ENCODE measurements around the gene CUX1. TPM values are rescaled to one million over a fixed set of nuclear protein-coding genes. Genes with fewer than 3 reads are reported as not detected.
A peak's percentile ranks its signal among the peaks of the same experiment; 100 is the strongest.

Gene CUX1
- total RNA-seq, 4 donors from 2014 or later, result 58.2 to 295 (median 76.9) TPM

GRCh38 chr7:101878938-101879337, 61.5 kb downstream of the CUX1 start:
- Histone ChIP-seq H3K9me3 (no peaks in the 10 kb centered on the region), H3K27ac (peak overlapping the region; percentile 91 to 98), H3K4me3 (no peak overlapping the region), H3K27me3 (no peaks in the 10 kb centered on the region), H3K4me1 (peaks cover 7 to 19% of the 10 kb centered on the region in 2 donors), H3K36me3 (no peaks in the 10 kb centered on the region)
- no peak for TF ChIP-seq CTCF (IDR thresholded peaks at IDR 0.05)
- no peak for TF ChIP-seq POLR2A (IDR thresholded peaks at IDR 0.05)
- DNase-seq, result no peak
- intact Hi-C loops (cut with DNase I; ENCODE audit: low total_unique reads), result no loop called here

- no peaks in the 10 kb centered on the region for H3K36me3 ChIP-seq
- DNase-seq, result no peak
- H3K4me1 ChIP-seq, result peaks cover 12 to 17% of the 10 kb centered on the region in 2 donors
- intact Hi-C loops (cut with DNase I; ENCODE audit: low total_unique reads), result no loop called here
- H3K9me3 ChIP-seq, result no peaks in the 10 kb centered on the region
- H3K27me3 ChIP-seq, result no peaks in the 10 kb centered on the region
- peak overlapping the region; percentile 91 to 98 for H3K27ac ChIP-seq
- H3K4me3 ChIP-seq, result no peak overlapping the region
- no peak for TF ChIP-seq POLR2A (IDR thresholded peaks at IDR 0.05)
- no peak for TF ChIP-seq CTCF (IDR thresholded peaks at IDR 0.05)
These were observed 62.1 kb downstream of the CUX1 start for GRCh38 chr7:101879565-101879964.

GRCh38 chr7:101880282-101881054, 63.0 kb downstream of the CUX1 start:
- Histone ChIP-seq H3K9me3 (no peaks in the 10 kb centered on the region), H3K27me3 (no peaks in the 10 kb centered on the region), H3K4me1 (peaks cover 8 to 12% of the 10 kb centered on the region in 2 donors), H3K27ac (peak overlapping the region; percentile 91 to 98), H3K4me3 (no peak overlapping the region), H3K36me3 (no peaks in the 10 kb centered on the region)
- no peak for TF ChIP-seq CTCF (IDR thresholded peaks at IDR 0.05)
- TF ChIP-seq POLR2A (IDR thresholded peaks at IDR 0.05), result no peak
- intact Hi-C loops (cut with DNase I; ENCODE audit: low total_unique reads), result no loop called here
- DNase-seq, result no peak

GRCh38 chr7:101882005-101882421, 64.6 kb downstream of the CUX1 start:
- Histone ChIP-seq H3K27me3 (no peaks in the 10 kb centered on the region), H3K4me3 (no peak overlapping the region), H3K4me1 (peaks cover 8 to 12% of the 10 kb centered on the region in 2 donors), H3K27ac (peak overlapping the region; percentile 91 to 98), H3K9me3 (no peaks in the 10 kb centered on the region), H3K36me3 (no peaks in the 10 kb centered on the region)
- TF ChIP-seq POLR2A (IDR thresholded peaks at IDR 0.05), result no peak
- TF ChIP-seq CTCF (IDR thresholded peaks at IDR 0.05), result no peak
- DNase-seq, result no peak
- intact Hi-C loops (cut with DNase I; ENCODE audit: low total_unique reads), result no loop called here

Data from uterus (tissue), 4 donors.